ENCODE results near the gene PES1.
"Not testable (repeated sequence)": the region's sequence is repeated elsewhere in the genome, so short reads cannot be mapped to it uniquely, and the experiment has no call there.

PES1 gene

GRCh38 chr22:30552719-30553118 lies 39.0 kb downstream of the PES1 start:
- no peak for DNase-seq (ENCODE audit: low read depth)

- DNase-seq (ENCODE audit: low read depth) = not testable (repeated sequence)
Observed at GRCh38 chr22:30551813-30552212, 39.9 kb downstream of the PES1 start.

- no peak for DNase-seq (ENCODE audit: low read depth)
Observed at GRCh38 chr22:30547188-30547587, 44.5 kb downstream of the PES1 start.

GRCh38 chr22:30546616-30547015 lies 45.1 kb downstream of the PES1 start, which contains the start of gene SEC14L6:
Gene SEC14L6 (minus strand): TSS chr22:30546741. CDS start chr22:30546682, 59 bp downstream.
- no peak for DNase-seq (ENCODE audit: low read depth)

- no peak for DNase-seq (ENCODE audit: low read depth)
Observed at GRCh38 chr22:30542811-30543188, 48.9 kb downstream of the PES1 start.

GRCh38 chr22:30541961-30542810 lies 49.5 kb downstream of the PES1 start:
- DNase-seq (ENCODE audit: low read depth) = no peak

- not testable (repeated sequence) for DNase-seq (ENCODE audit: low read depth)
Observed at GRCh38 chr22:30541511-30541910, 50.2 kb downstream of the PES1 start.

GRCh38 chr22:30539368-30539767 lies 52.3 kb downstream of the PES1 start:
- no peak for DNase-seq (ENCODE audit: low read depth)

- no peak for DNase-seq (ENCODE audit: low read depth)
Observed at GRCh38 chr22:30538280-30538679, 53.4 kb downstream of the PES1 start.

GRCh38 chr22:30537083-30537731 lies 54.5 kb downstream of the PES1 start:
- DNase-seq (ENCODE audit: low read depth) = no peak

- DNase-seq (ENCODE audit: low read depth) = no peak
Observed at GRCh38 chr22:30535182-30535581, 56.5 kb downstream of the PES1 start.

- no peak for DNase-seq (ENCODE audit: low read depth)
Observed at GRCh38 chr22:30531651-30532608, 59.8 kb downstream of the PES1 start.

GRCh38 chr22:30526656-30527055 lies 65.1 kb downstream of the PES1 start:
- DNase-seq (ENCODE audit: low read depth) = no peak
